DND-41 (cell line): ENCODE results near the gene PBX4.

Experiments used
- ATAC-seq: fragments of 200-7000 bp; cut with Tn5 transposase; 3 replicates; pipeline ENCODE4 v1.9.1; 2021; ENCODE audit warnings: low read depth; ENCODE audit not compliant: insufficient read depth
- DNase-seq: peaks from one replicate; pipeline ENCODE4 v3.0.0-alpha.2; 2020
- H2AFZ ChIP-seq: 2 replicates; pipeline ENCODE4 v1.6.0; 2012; ENCODE audit warnings: low read depth, low read length
- H3K27ac ChIP-seq: 2 replicates; pipeline ENCODE4 v1.5.1; 2012; ENCODE audit warnings: low read length, inconsistent platforms
- H3K27me3 ChIP-seq: fragments of 200-600 bp; sonication (generic); 2 replicates; pipeline ENCODE4 v1.6.0; 2012; ENCODE audit warnings: low read length, mild to moderate bottlenecking, inconsistent platforms; ENCODE audit not compliant: insufficient read depth, poor library complexity
- H3K36me3 ChIP-seq: 2 replicates; pipeline ENCODE4 v1.5.1; 2012; ENCODE audit warnings: low read length, inconsistent platforms; ENCODE audit not compliant: insufficient read depth
- H3K4me1 ChIP-seq: 2 replicates; pipeline ENCODE4 v1.5.1; 2012; ENCODE audit warnings: mild to moderate bottlenecking, low read length; ENCODE audit not compliant: insufficient read depth
- H3K4me2 ChIP-seq: 2 replicates; pipeline ENCODE4 v1.6.0; 2012; ENCODE audit warnings: mild to moderate bottlenecking, moderate library complexity, low read length, inconsistent platforms; ENCODE audit not compliant: insufficient read depth
- H3K4me3 ChIP-seq, 2 experiments: fragments of 200-600 bp in 1 of 2; shearing (Covaris generic) in 1 of 2; 2 replicates each; pipeline ENCODE4 v1.5.1; 2012 to 2016; ENCODE audit warnings: inconsistent platforms in 2 of 2, low read length in 2 of 2, mild to moderate bottlenecking in 2 of 2, low read depth in 1 of 2, moderate library complexity in 1 of 2
- H3K79me2 ChIP-seq: 2 replicates; pipeline ENCODE4 v1.6.0; 2012; ENCODE audit warnings: low read length, inconsistent platforms; ENCODE audit not compliant: insufficient read depth
- H3K9ac ChIP-seq: 2 replicates; pipeline ENCODE4 v1.6.0; 2012; ENCODE audit warnings: low read depth, mild to moderate bottlenecking, inconsistent platforms, low read length, moderate library complexity
- H3K9me3 ChIP-seq: 2 replicates; pipeline ENCODE4 v1.5.1; 2012; ENCODE audit warnings: low read length, moderate library complexity, mild to moderate bottlenecking, inconsistent platforms; ENCODE audit not compliant: insufficient read depth, severe bottlenecking
- H4K20me1 ChIP-seq: 2 replicates; pipeline ENCODE4 v1.6.0; 2012; ENCODE audit warnings: low read length; ENCODE audit not compliant: insufficient read depth
- CTCF ChIP-seq: IDR thresholded peaks from 2 replicates; pipeline ENCODE4 v1.5.1; 2012; ENCODE audit warnings: borderline replicate concordance, low read length, moderate library complexity, mild to moderate bottlenecking; ENCODE audit not compliant: poor library complexity, severe bottlenecking; ENCODE audit errors: extremely low read depth
- EZH2 ChIP-seq: IDR thresholded peaks from 3 replicates; pipeline ENCODE4 v1.6.1; 2012; ENCODE audit warnings: borderline replicate concordance, low read depth, mild to moderate bottlenecking, moderate library complexity, low read length, inconsistent platforms; ENCODE audit not compliant: severe bottlenecking

PBX4 gene

GRCh38 chr19:19552798-19553197 is 65.7 kb downstream of the PBX4 start:
- Histone ChIP-seq H3K4me2 (no peak overlapping the region), H2AFZ (no peak overlapping the region), H3K4me3 (no peak overlapping the region), H3K27ac (no peak overlapping the region), H3K9me3 (no peaks in the 10 kb centered on the region), H3K4me1 (no peaks in the 10 kb centered on the region), H4K20me1 (no peaks in the 10 kb centered on the region), H3K36me3 (no peaks in the 10 kb centered on the region), H3K27me3 (no peaks in the 10 kb centered on the region), H3K79me2 (no peaks in the 10 kb centered on the region), H3K9ac (no peak overlapping the region)
- peak; percentile 49; the same call in 2 of the 3 replicates for ATAC-seq
- TF ChIP-seq EZH2, result no peak
- peak; percentile 54 for TF ChIP-seq CTCF
- no peak for DNase-seq

GRCh38 chr19:19551853-19552192 is 66.7 kb downstream of the PBX4 start:
- no peak overlapping the region for H3K27ac ChIP-seq
- H3K4me3 ChIP-seq, result no peak overlapping the region
- H3K79me2 ChIP-seq, result no peaks in the 10 kb centered on the region
- H3K9me3 ChIP-seq, result no peaks in the 10 kb centered on the region
- no peak for ATAC-seq
- no peak for TF ChIP-seq CTCF
- DNase-seq, result no peak
- no peaks in the 10 kb centered on the region for H3K4me1 ChIP-seq
- no peaks in the 10 kb centered on the region for H4K20me1 ChIP-seq
- no peak overlapping the region for H3K9ac ChIP-seq
- no peaks in the 10 kb centered on the region for H3K36me3 ChIP-seq
- no peak overlapping the region for H2AFZ ChIP-seq
- no peaks in the 10 kb centered on the region for H3K27me3 ChIP-seq
- no peak overlapping the region for H3K4me2 ChIP-seq

GRCh38 chr19:19550972-19551852 is 67.3 kb downstream of the PBX4 start:
- Histone ChIP-seq H3K27ac (no peak overlapping the region), H3K27me3 (no peaks in the 10 kb centered on the region), H3K4me2 (no peak overlapping the region), H4K20me1 (no peaks in the 10 kb centered on the region), H3K9me3 (no peaks in the 10 kb centered on the region), H3K4me3 (no peak overlapping the region), H3K36me3 (no peaks in the 10 kb centered on the region), H3K79me2 (no peaks in the 10 kb centered on the region), H3K9ac (no peak overlapping the region), H2AFZ (no peak overlapping the region), H3K4me1 (no peaks in the 10 kb centered on the region)
- DNase-seq, result no peak
- no peak for TF ChIP-seq CTCF
- no peak for TF ChIP-seq EZH2
- ATAC-seq, result no peak
